ENCODE results near the gene CBX7. TPM values are rescaled to one million over a fixed set of nuclear protein-coding genes. Genes with fewer than 3 reads are reported as not detected.
A peak's percentile ranks its signal among the peaks of the same experiment; 100 is the strongest.

Gene CBX7
- total and polyA plus RNA-seq, 9 of the 15 experiments (the other 6 are each of a cell fraction or from before 2014, with no cell fraction given), result 0.04 to 5.2 (median 2.8) TPM

DNA sequence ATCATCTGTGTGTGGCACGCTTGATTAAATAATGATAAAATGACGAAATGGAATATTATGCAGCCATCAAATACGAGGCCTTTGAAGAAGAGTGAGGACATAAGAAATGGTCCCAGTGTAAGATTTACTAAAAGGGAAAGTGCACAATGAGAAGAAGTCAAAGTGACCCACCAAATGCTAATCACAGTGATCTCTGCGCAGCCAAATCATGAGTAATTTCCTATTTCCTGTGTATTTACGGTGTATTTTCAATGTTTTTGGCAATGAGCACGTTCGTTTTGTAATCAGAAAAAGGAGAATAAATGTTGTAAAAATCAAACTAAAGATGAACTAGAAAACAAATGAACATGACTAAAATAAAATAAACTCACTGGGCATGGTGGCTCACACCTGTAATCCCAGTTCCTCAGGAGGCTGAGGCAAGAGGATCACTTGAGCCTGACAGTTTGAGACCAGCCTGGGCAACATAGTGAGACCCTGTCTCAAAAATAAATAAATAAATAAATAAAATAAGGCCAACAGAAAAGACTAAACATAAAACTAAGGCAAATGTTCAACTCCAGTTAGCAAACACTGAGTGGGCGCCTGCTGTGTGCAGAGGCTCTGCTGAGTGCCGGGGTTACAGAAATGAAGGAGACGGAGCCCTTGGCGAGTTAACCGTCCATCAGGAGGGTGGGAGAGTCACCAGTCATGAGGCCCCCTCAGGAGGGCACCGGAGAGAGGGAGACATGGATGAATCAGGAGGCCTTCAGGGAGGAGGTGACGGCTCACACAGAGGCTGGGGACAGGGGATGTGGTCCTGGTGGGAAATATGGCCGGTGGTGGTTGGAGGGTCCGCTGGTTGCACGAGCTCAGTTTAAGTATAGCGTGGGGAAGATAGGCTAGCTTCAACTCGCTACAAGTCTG lies 26.0 kb upstream of the CBX7 start:
- ATAC-seq, result no peak
- CTCF ChIA-PET (ENCODE audit: low intra/inter-chr PET ratio), result no interaction called here

DNA sequence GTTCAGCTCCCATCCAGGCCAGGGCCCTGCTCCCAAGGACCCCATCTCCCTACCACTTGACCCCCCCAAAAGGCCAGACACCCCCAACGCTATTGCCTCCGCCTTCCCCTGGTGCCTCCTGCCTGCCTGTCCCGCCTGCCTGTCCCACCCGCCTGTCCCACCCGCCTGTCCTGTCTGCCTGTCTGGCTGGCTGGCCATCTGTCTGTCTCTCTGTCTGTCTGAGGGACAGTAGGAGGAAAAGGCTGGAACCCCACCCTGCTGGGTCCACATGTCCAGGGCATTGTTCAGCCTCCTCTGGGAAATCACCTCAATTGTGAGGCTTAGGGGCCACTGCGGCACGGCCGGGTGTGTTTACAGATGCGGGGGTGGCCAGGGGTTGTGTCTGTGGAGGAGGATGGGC lies 25.3 kb upstream of the CBX7 start:
- no peaks in the 10 kb centered on the region for H3K9me1 ChIP-seq (ENCODE audit: control insufficient read depth, insufficient read depth, low read length)
- H3K79me2 ChIP-seq (ENCODE audit: control insufficient read depth, insufficient read depth, low read length), result no peaks in the 10 kb centered on the region
- no peaks in the 10 kb centered on the region for H3K27me3 ChIP-seq (ENCODE audit: control insufficient read depth in 2 of 2, insufficient read depth in 2 of 2, low read length in 2 of 2)
- H2AFZ ChIP-seq (ENCODE audit: low read depth, low read length), result no peak overlapping the region
- no peak for DNase-seq (ENCODE audit: extremely low read depth in 1 of 4, low spot score in 3 of 4)
- H3K9ac ChIP-seq (ENCODE audit: insufficient read depth in 1 of 2, low read depth in 2 of 2, low read length in 2 of 2), result no peak overlapping the region
- in situ Hi-C loops (cut with MboI), result loop anchor here (10.0 kb wide), 1 partner anchor 327 kb away; the partner anchor contains the start of gene MIEF1
- WGBS (ENCODE audit: insufficient coverage, low coverage, missing lambda C conversion rate), result 100% methylated on average over 1 of the region's 9 CpGs
- FAIRE-seq, result no peak
- CTCF ChIA-PET (ENCODE audit: low intra/inter-chr PET ratio), result no interaction called here
- intact Hi-C loops (cut with micrococcal nuclease), result loop anchor here (10.0 kb wide), 1 partner anchor 347 kb away; the partner anchor contains the start of gene ATF4
- no peaks in the 10 kb centered on the region for H4K20me1 ChIP-seq (replicated peaks; ENCODE audit: control insufficient read depth, insufficient read depth, low read length)
- no peak for TF ChIP-seq ARNT (IDR thresholded peaks at IDR 0.05)
- TF ChIP-seq MTA3 (IDR thresholded peaks at IDR 0.05; ENCODE audit: borderline replicate concordance), result no peak
- no peak for TF ChIP-seq RBM15 (IDR thresholded peaks at IDR 0.05; ENCODE audit: insufficient read depth, low read length)
- no peaks in the 10 kb centered on the region for H3K9me3 ChIP-seq (replicated peaks; ENCODE audit: control insufficient read depth, insufficient read depth, low read depth, low read length)
- H3K4me1 ChIP-seq (replicated peaks in 1 of 2; ENCODE audit: control insufficient read depth in 2 of 2, insufficient read depth in 2 of 2, low read length in 2 of 2), result peaks cover 13 to 33% of the 10 kb centered on the region in 2 experiments; a peak in 4 of 5 replicates
- BruUV-seq (replicated peaks), result no TSS peak
- POLR2A ChIA-PET, result interaction anchor here (1.0 kb wide), 1 partner anchor 141 kb away, joined by 4 read pairs; no protein-coding TSS in a partner anchor
- ATAC-seq, result no peak
- no peak overlapping the region for H3K27ac ChIP-seq (ENCODE audit: extremely low read depth, low read depth, low read length)
- no peak overlapping the region for H3K4me2 ChIP-seq (ENCODE audit: insufficient read depth, low read length)
- H3K36me3 ChIP-seq (ENCODE audit: control insufficient read depth, insufficient read depth, low read length), result no peaks in the 10 kb centered on the region
- H3K4me3 ChIP-seq, result no peak overlapping the region

More for the DNA sequence above, 26.0 kb upstream of the CBX7 start:
- Histone ChIP-seq H3K4me1 (replicated peaks in 1 of 2; ENCODE audit: control insufficient read depth in 2 of 2, insufficient read depth in 2 of 2, low read length in 2 of 2) (peaks cover 13 to 33% of the 10 kb centered on the region in 2 experiments; a peak in 4 of 5 replicates), H3K9ac (ENCODE audit: insufficient read depth in 1 of 2, low read depth in 2 of 2, low read length in 2 of 2) (no peak overlapping the region), H3K27me3 (ENCODE audit: control insufficient read depth in 2 of 2, insufficient read depth in 2 of 2, low read length in 2 of 2) (no peaks in the 10 kb centered on the region), H3K79me2 (ENCODE audit: control insufficient read depth, insufficient read depth, low read length) (no peaks in the 10 kb centered on the region), H3K4me2 (ENCODE audit: insufficient read depth, low read length) (no peak overlapping the region), H3K9me1 (ENCODE audit: control insufficient read depth, insufficient read depth, low read length) (no peaks in the 10 kb centered on the region), H2AFZ (ENCODE audit: low read depth, low read length) (no peak overlapping the region), H3K4me3 (no peak overlapping the region), H3K9me3 (replicated peaks; ENCODE audit: control insufficient read depth, insufficient read depth, low read depth, low read length) (no peaks in the 10 kb centered on the region), H3K36me3 (ENCODE audit: control insufficient read depth, insufficient read depth, low read length) (no peaks in the 10 kb centered on the region), H4K20me1 (replicated peaks; ENCODE audit: control insufficient read depth, insufficient read depth, low read length) (no peaks in the 10 kb centered on the region), H3K27ac (ENCODE audit: extremely low read depth, low read depth, low read length) (no peak overlapping the region)
- DNase-seq (ENCODE audit: extremely low read depth in 1 of 4, low spot score in 3 of 4) (no peak), FAIRE-seq (no peak)
- POLR2A ChIA-PET, result interaction anchor here (0.8 to 1.7 kb wide), 3 partner anchors 52 to 140 kb away, joined by 3 to 12 read pairs (median 5); partner anchors contain the start of gene RPL3
- WGBS (ENCODE audit: insufficient coverage, low coverage, missing lambda C conversion rate), result 65% methylated on average over 17 of the region's 19 CpGs
- intact Hi-C loops (cut with micrococcal nuclease) (loop anchor here (10.0 kb wide), 1 partner anchor 346 kb away; the partner anchor contains the start of gene ATF4), in situ Hi-C loops (cut with MboI) (loop anchor here (10.0 kb wide), 1 partner anchor 326 kb away; the partner anchor contains the start of gene MIEF1)
- no peak for TF ChIP-seq TEAD1 (CRISPR knock-in tag; IDR thresholded peaks at IDR 0.05)
- no peak for TF ChIP-seq ZNF184 (CRISPR knock-in tag; IDR thresholded peaks at IDR 0.05)
- TF ChIP-seq EGR1 (conservative IDR thresholded peaks at IDR 0.05), result 0 out of 2 replicates have a peak, but pooled peaks have one; percentile 4
- TF ChIP-seq ZFP36 (IDR thresholded peaks at IDR 0.05; ENCODE audit: low read depth, low read length, partially characterized antibody), result peak; percentile 66
- no peak for TF ChIP-seq HOXB6 (CRISPR knock-in tag; IDR thresholded peaks at IDR 0.05; ENCODE audit: borderline replicate concordance)
- TF ChIP-seq ZKSCAN8 (CRISPR knock-in tag; IDR thresholded peaks at IDR 0.05), result 0 out of 2 replicates have a peak, but pooled peaks have one; percentile 60
- BruUV-seq (replicated peaks), result no TSS peak

Measured in K562 (cell line).